Activated CD4-positive, alpha-beta T cell treated with anti-CD3 and anti-CD28 coated beads for 1 hour (primary cell): ENCODE measurements around the gene BMP5.

Source experiments
- DNase-seq: peaks from one replicate; pipeline ENCODE4 v3.0.0-alpha.2; 2020

Gene BMP5

GRCh38 chr6:55802259-55802658 lies 73.1 kb downstream of the BMP5 start:
- DNase-seq, result no peak

GRCh38 chr6:55798571-55798970 lies 76.8 kb downstream of the BMP5 start:
- DNase-seq, result no peak

- no peak for DNase-seq
Observed at GRCh38 chr6:55794136-55794812, 81.1 kb downstream of the BMP5 start.

- DNase-seq, result no peak
Observed at GRCh38 chr6:55785273-55785672, 90.1 kb downstream of the BMP5 start.

- no peak for DNase-seq
Observed at GRCh38 chr6:55782275-55782674, 93.1 kb downstream of the BMP5 start.

GRCh38 chr6:55778705-55779104 lies 96.7 kb downstream of the BMP5 start:
- no peak for DNase-seq

- no peak for DNase-seq
Observed at GRCh38 chr6:55777469-55777868, 97.9 kb downstream of the BMP5 start.

- DNase-seq, result no peak
Observed at GRCh38 chr6:55776113-55776512, 99.3 kb downstream of the BMP5 start.

GRCh38 chr6:55775029-55775318 lies 100.4 kb downstream of the BMP5 start:
- no peak for DNase-seq

- no peak for DNase-seq
Observed at GRCh38 chr6:55774286-55775028, 100.9 kb downstream of the BMP5 start.

GRCh38 chr6:55773620-55774216 lies 101.7 kb downstream of the BMP5 start:
- no peak for DNase-seq

- DNase-seq, result no peak
Observed at GRCh38 chr6:55772730-55773129, 102.7 kb downstream of the BMP5 start.

- DNase-seq, result no peak
Observed at GRCh38 chr6:55759536-55759935, 115.9 kb downstream of the BMP5 start.

GRCh38 chr6:55758156-55758937 lies 117.0 kb downstream of the BMP5 start:
- DNase-seq, result no peak

GRCh38 chr6:55756531-55757031 lies 118.8 kb downstream of the BMP5 start:
- no peak for DNase-seq

GRCh38 chr6:55748880-55749279 lies 126.5 kb downstream of the BMP5 start:
- DNase-seq, result no peak

GRCh38 chr6:55746473-55746872 lies 128.9 kb downstream of the BMP5 start:
- DNase-seq, result no peak

GRCh38 chr6:55734256-55734655 lies 141.1 kb downstream of the BMP5 start:
- no peak for DNase-seq

GRCh38 chr6:55729665-55730064 lies 145.7 kb downstream of the BMP5 start:
- no peak for DNase-seq

GRCh38 chr6:55726144-55726543 lies 149.2 kb downstream of the BMP5 start:
- DNase-seq, result no peak

GRCh38 chr6:55714831-55715230 lies 160.6 kb downstream of the BMP5 start:
- no peak for DNase-seq

- no peak for DNase-seq
Observed at GRCh38 chr6:55713436-55713835, 162.0 kb downstream of the BMP5 start.

GRCh38 chr6:55708711-55709110 lies 166.7 kb downstream of the BMP5 start:
- DNase-seq, result no peak
